Measurements from ENCODE around the gene CYP3A7. TPM values are rescaled to one million over a fixed set of nuclear protein-coding genes. Genes with fewer than 3 reads are reported as not detected.

CYP3A7 gene
- polyA plus RNA-seq, 3 donors: not detected

DNA sequence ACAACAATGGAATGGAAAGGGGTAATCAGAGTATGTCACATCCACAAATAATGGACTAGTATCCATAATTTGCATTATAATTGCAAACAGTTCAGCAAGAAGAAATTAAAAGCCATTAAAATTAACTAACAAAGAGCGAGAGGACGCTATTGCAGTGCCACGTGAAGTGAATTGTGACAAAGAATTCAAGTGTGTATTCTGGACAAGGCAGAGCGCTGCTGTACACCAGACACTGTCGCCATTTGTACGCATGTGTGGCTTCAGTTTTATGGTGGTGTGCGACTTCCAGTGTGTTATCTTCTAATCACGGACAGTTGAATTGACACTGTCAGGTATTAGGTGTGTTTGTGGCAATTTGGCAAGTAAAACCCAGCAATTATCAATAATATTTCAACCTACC is 66.5 kb downstream of the CYP3A7 start:
- H3K9me3 ChIP-seq (replicated peaks in 1 of 2; ENCODE audit: control insufficient read depth in 1 of 2, insufficient read depth in 1 of 2, low read length in 2 of 2): no peaks in the 10 kb centered on the region
- H3K4me2 ChIP-seq (replicated peaks; ENCODE audit: extremely low read depth, low read length, poor library complexity, severe bottlenecking): no peak overlapping the region
- intact Hi-C loops (cut with micrococcal nuclease): no loop called here
- TF ChIP-seq, protein P1, sequence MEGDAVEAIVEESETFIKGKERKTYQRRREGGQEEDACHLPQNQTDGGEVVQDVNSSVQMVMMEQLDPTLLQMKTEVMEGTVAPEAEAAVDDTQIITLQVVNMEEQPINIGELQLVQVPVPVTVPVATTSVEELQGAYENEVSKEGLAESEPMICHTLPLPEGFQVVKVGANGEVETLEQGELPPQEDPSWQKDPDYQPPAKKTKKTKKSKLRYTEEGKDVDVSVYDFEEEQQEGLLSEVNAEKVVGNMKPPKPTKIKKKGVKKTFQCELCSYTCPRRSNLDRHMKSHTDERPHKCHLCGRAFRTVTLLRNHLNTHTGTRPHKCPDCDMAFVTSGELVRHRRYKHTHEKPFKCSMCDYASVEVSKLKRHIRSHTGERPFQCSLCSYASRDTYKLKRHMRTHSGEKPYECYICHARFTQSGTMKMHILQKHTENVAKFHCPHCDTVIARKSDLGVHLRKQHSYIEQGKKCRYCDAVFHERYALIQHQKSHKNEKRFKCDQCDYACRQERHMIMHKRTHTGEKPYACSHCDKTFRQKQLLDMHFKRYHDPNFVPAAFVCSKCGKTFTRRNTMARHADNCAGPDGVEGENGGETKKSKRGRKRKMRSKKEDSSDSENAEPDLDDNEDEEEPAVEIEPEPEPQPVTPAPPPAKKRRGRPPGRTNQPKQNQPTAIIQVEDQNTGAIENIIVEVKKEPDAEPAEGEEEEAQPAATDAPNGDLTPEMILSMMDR (IDR thresholded peaks at IDR 0.05): no peak
- peaks cover 9 to 11% of the 10 kb centered on the region in 2 donors for H3K36me3 Mint-ChIP-seq
- no peaks in the 10 kb centered on the region for H3K36me3 ChIP-seq (replicated peaks in 1 of 2; ENCODE audit: control insufficient read depth in 1 of 2, insufficient read depth in 2 of 2, low read length in 2 of 2)
- no peak overlapping the region for H3K4me3 ChIP-seq (replicated peaks in 1 of 3; ENCODE audit: low read depth in 2 of 3, low read length in 3 of 3)
- H3K27ac Mint-ChIP-seq: no peak overlapping the region
- no peaks in the 10 kb centered on the region for H3K79me2 ChIP-seq (ENCODE audit: insufficient read depth, low read length)
- peaks cover 0 to 2% (median 0%) of the 10 kb centered on the region in 7 donors for H3K9me3 Mint-ChIP-seq
- H4K20me1 ChIP-seq (ENCODE audit: insufficient read depth, low read length): no peaks in the 10 kb centered on the region
- H3K27me3 ChIP-seq (ENCODE audit: control insufficient read depth in 2 of 2, insufficient read depth in 2 of 2, low read length in 2 of 2): no peaks in the 10 kb centered on the region
- peaks cover 37% of the 10 kb centered on the region for H3K4me1 Mint-ChIP-seq
- 95% methylated on average over 4 of the region's 8 CpGs for WGBS (ENCODE audit: insufficient coverage)
- peaks cover 15 to 22% of the 10 kb centered on the region in 2 donors for H3K4me1 ChIP-seq (ENCODE audit: control insufficient read depth in 1 of 2, insufficient read depth in 2 of 2, low read length in 2 of 2)
- H2AFZ ChIP-seq (ENCODE audit: insufficient read depth, low read depth, low read length, poor library complexity, severe bottlenecking): no peak overlapping the region
- DNase-seq: no peak
- no peak overlapping the region for H3K4me3 Mint-ChIP-seq
- H3K27me3 Mint-ChIP-seq (ENCODE audit: low read depth in 3 of 3): peaks cover 0 to 4% (median 0%) of the 10 kb centered on the region in 3 donors
- H3K9ac ChIP-seq (ENCODE audit: insufficient read depth, low read length, poor library complexity, severe bottlenecking): no peak overlapping the region
- H3K27ac ChIP-seq (ENCODE audit: low read depth in 1 of 2, low read length in 2 of 2): no peak overlapping the region

DNA sequence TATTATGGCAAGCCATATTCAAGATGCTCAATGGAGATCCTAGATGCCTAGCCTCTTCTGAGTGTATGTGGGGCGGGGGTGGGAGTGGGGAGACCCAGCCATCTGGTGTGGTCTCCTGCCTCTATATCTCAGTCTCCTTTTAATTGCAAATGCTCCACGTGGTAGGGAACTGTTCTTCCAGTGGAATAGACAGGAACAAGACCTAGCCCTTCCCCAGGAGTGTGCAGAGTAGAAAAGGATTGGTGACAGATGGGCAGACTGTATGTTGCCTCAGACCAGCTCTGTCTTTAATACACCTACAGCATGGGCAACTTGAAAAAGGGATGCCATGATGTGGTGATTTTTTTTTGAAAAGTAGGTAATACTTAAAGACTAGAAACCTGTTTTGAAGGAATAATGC is 67.8 kb downstream of the CYP3A7 start:
- Histone ChIP-seq H3K9me3 (replicated peaks in 1 of 2; ENCODE audit: control insufficient read depth in 1 of 2, insufficient read depth in 1 of 2, low read length in 2 of 2) (no peaks in the 10 kb centered on the region), H3K27ac (ENCODE audit: low read depth in 1 of 2, low read length in 2 of 2) (no peak overlapping the region), H2AFZ (ENCODE audit: insufficient read depth, low read depth, low read length, poor library complexity, severe bottlenecking) (no peak overlapping the region), H3K4me2 (replicated peaks; ENCODE audit: extremely low read depth, low read length, poor library complexity, severe bottlenecking) (no peak overlapping the region), H4K20me1 (ENCODE audit: insufficient read depth, low read length) (no peaks in the 10 kb centered on the region), H3K36me3 (replicated peaks in 1 of 2; ENCODE audit: control insufficient read depth in 1 of 2, insufficient read depth in 2 of 2, low read length in 2 of 2) (no peaks in the 10 kb centered on the region), H3K9ac (ENCODE audit: insufficient read depth, low read length, poor library complexity, severe bottlenecking) (no peak overlapping the region), H3K4me3 (replicated peaks in 1 of 3; ENCODE audit: low read depth in 2 of 3, low read length in 3 of 3) (no peak overlapping the region), H3K27me3 (ENCODE audit: control insufficient read depth in 2 of 2, insufficient read depth in 2 of 2, low read length in 2 of 2) (no peaks in the 10 kb centered on the region), H3K4me1 (ENCODE audit: control insufficient read depth in 1 of 2, insufficient read depth in 2 of 2, low read length in 2 of 2) (peaks cover 9 to 17% of the 10 kb centered on the region in 2 donors), H3K79me2 (ENCODE audit: insufficient read depth, low read length) (no peaks in the 10 kb centered on the region)
- no peak overlapping the region for H3K27ac Mint-ChIP-seq
- no CpG with 5 or more reads among the region's 2 CpGs for WGBS (ENCODE audit: insufficient coverage)
- intact Hi-C loops (cut with micrococcal nuclease): no loop called here
- H3K4me1 Mint-ChIP-seq: peaks cover 26% of the 10 kb centered on the region
- TF ChIP-seq, protein P1 (IDR thresholded peaks at IDR 0.05): no peak
- H3K36me3 Mint-ChIP-seq: peaks cover 16 to 17% of the 10 kb centered on the region in 2 donors
- H3K27me3 Mint-ChIP-seq (ENCODE audit: low read depth in 3 of 3): peaks cover 0 to 4% (median 0%) of the 10 kb centered on the region in 3 donors
- DNase-seq: no peak
- no peak overlapping the region for H3K4me3 Mint-ChIP-seq
- peaks cover 0 to 2% (median 0%) of the 10 kb centered on the region in 7 donors for H3K9me3 Mint-ChIP-seq

Measured in CD14-positive monocyte (primary cell).